Measurements from ENCODE around the gene CDK2AP2.

CDK2AP2 gene

GRCh38 chr11:67470337-67471002, 37.5 kb downstream of the CDK2AP2 start:
- in situ Hi-C loops (cut with HindIII; ENCODE audit: low sequenced_read_pairs) = no loop called here
- no peak for DNase-seq (ENCODE audit: low read depth, low spot score)
- H3K4me3 ChIP-seq (ENCODE audit: low read depth, low read length) = no peak overlapping the region
- TF ChIP-seq CTCF (IDR thresholded peaks at IDR 0.05; ENCODE audit: low read depth, low read length) = no peak

- TF ChIP-seq CTCF (IDR thresholded peaks at IDR 0.05; ENCODE audit: low read depth, low read length) = no peak
- in situ Hi-C loops (cut with HindIII; ENCODE audit: low sequenced_read_pairs) = no loop called here
- peak overlapping the region; percentile 60 for H3K4me3 ChIP-seq (ENCODE audit: low read depth, low read length)
- no peak for DNase-seq (ENCODE audit: low read depth, low spot score)
Observed at GRCh38 chr11:67469508-67469811, 38.5 kb downstream of the CDK2AP2 start.

GRCh38 chr11:67468759-67469507, 39.0 kb downstream of the CDK2AP2 start, which contains the start of gene TMEM134:
Gene TMEM134, minus strand, starts transcription at chr11:67469251. Its CDS starts 59 bp downstream, at chr11:67469192.
- TF ChIP-seq CTCF (IDR thresholded peaks at IDR 0.05; ENCODE audit: low read depth, low read length) = peak; percentile 45
- H3K4me3 ChIP-seq (ENCODE audit: low read depth, low read length) = peak within 1 kb of the TSS; percentile 71
- in situ Hi-C loops (cut with HindIII; ENCODE audit: low sequenced_read_pairs) = no loop called here

GRCh38 chr11:67468456-67468758, 39.6 kb downstream of the CDK2AP2 start:
- in situ Hi-C loops (cut with HindIII; ENCODE audit: low sequenced_read_pairs) = no loop called here
- no peak for DNase-seq (ENCODE audit: low read depth, low spot score)
- peak overlapping the region; percentile 71 for H3K4me3 ChIP-seq (ENCODE audit: low read depth, low read length)
- TF ChIP-seq CTCF (IDR thresholded peaks at IDR 0.05; ENCODE audit: low read depth, low read length) = no peak

More at GRCh38 chr11:67468759-67469507, 39.0 kb downstream of the CDK2AP2 start, which contains the start of gene TMEM134:
- DNase-seq (ENCODE audit: low read depth, low spot score) = peak; percentile 91

- H3K4me3 ChIP-seq (ENCODE audit: low read depth, low read length) = peak overlapping the region; percentile 71
- in situ Hi-C loops (cut with HindIII; ENCODE audit: low sequenced_read_pairs) = no loop called here
- no peak for DNase-seq (ENCODE audit: low read depth, low spot score)
- TF ChIP-seq CTCF (IDR thresholded peaks at IDR 0.05; ENCODE audit: low read depth, low read length) = no peak
Observed at GRCh38 chr11:67468056-67468455, 39.9 kb downstream of the CDK2AP2 start.

GRCh38 chr11:67466962-67467771, 40.8 kb downstream of the CDK2AP2 start:
- DNase-seq (ENCODE audit: low read depth, low spot score) = no peak
- in situ Hi-C loops (cut with HindIII; ENCODE audit: low sequenced_read_pairs) = no loop called here
- no peak for TF ChIP-seq CTCF (IDR thresholded peaks at IDR 0.05; ENCODE audit: low read depth, low read length)
- no peak overlapping the region for H3K4me3 ChIP-seq (ENCODE audit: low read depth, low read length)
